Urinary bladder (tissue), 4 donors: Measurements from ENCODE around the gene ANGEL2. TPM values are rescaled to one million over a fixed set of nuclear protein-coding genes. Genes with fewer than 3 reads are reported as not detected.
"Not testable (repeated sequence)": the region's sequence is repeated elsewhere in the genome, so short reads cannot be mapped to it uniquely, and the experiment has no call there.

Experiments used
- DNase-seq: peaks from one replicate; pipeline ENCODE4 v3.0.0-alpha.2; 2015; ENCODE audit errors: extremely low spot score
- H3K27ac ChIP-seq: one replicate; pipeline ENCODE4 v1.5.1; 2013; ENCODE audit warnings: low read depth, mild to moderate bottlenecking, moderate library complexity
- H3K36me3 ChIP-seq: one replicate; pipeline ENCODE4 v1.6.1; 2013; ENCODE audit warnings: mild to moderate bottlenecking, moderate library complexity; ENCODE audit not compliant: insufficient read depth
- H3K4me1 ChIP-seq: one replicate; pipeline ENCODE4 v1.6.1; 2013; ENCODE audit warnings: mild to moderate bottlenecking, moderate library complexity; ENCODE audit not compliant: insufficient read depth
- H3K4me3 ChIP-seq: one replicate; pipeline ENCODE4 v1.5.1; 2013; ENCODE audit warnings: low read depth, low read length
- WGBS: extraction: QIAGEN DNeasy Blood & Tissue Kit; methylation state at CpG from one replicate; pipeline ENCODE4 v1.1.7; 2013; 5-methylcytosine and 5-hydroxymethylcytosine counted together
- polyA plus RNA-seq: library from polyadenylated mRNA; stranded (reverse); fragments of 200-250 nt; gene quantifications from one replicate; pipeline ENCODE4 v1.2.3, GENCODE V29; 2013
- total RNA-seq: library from RNA; depleted of rRNA; stranded (reverse); fragments of >200 nt; gene quantifications from one replicate; pipeline ENCODE4 v1.2.3, GENCODE V29; 2014
- donor health status: healthy with polysubstance abuse.
- donor health status: healthy.

Gene ANGEL2
- total and polyA plus RNA-seq, 2 donors = 18.6 to 104 TPM

GRCh38 chr1:213045321-213046226 is 29.9 kb upstream of the ANGEL2 start:
- H3K36me3 ChIP-seq, H3K27ac ChIP-seq, H3K4me1 ChIP-seq, H3K4me3 ChIP-seq: not testable (repeated sequence)
- WGBS = 43% methylated on average over 13 of the region's 13 CpGs
- DNase-seq = peak; percentile 68

- H3K27ac ChIP-seq = no peak overlapping the region
- DNase-seq = no peak
- no peaks in the 10 kb centered on the region for H3K4me1 ChIP-seq
- no peaks in the 10 kb centered on the region for H3K36me3 ChIP-seq
- no peak overlapping the region for H3K4me3 ChIP-seq
- 78% methylated on average over 1 of the region's 1 CpG for WGBS
Observed at GRCh38 chr1:213041443-213041842, 25.8 kb upstream of the ANGEL2 start.

- Histone ChIP-seq H3K4me3 (no peak overlapping the region), H3K4me1 (no peaks in the 10 kb centered on the region), H3K36me3 (no peaks in the 10 kb centered on the region), H3K27ac (no peak overlapping the region)
- WGBS = 79% methylated on average over 2 of the region's 2 CpGs
- DNase-seq = no peak
Observed at GRCh38 chr1:213035573-213035972, 19.9 kb upstream of the ANGEL2 start.

- no peak for DNase-seq
- Histone ChIP-seq H3K36me3 (no peaks in the 10 kb centered on the region), H3K4me1 (no peaks in the 10 kb centered on the region), H3K27ac (no peak overlapping the region), H3K4me3 (no peak overlapping the region)
- WGBS = 91% methylated on average over 1 of the region's 1 CpG
Observed at GRCh38 chr1:213034713-213035112, 19.0 kb upstream of the ANGEL2 start.

GRCh38 chr1:213032651-213033050 is 17.0 kb upstream of the ANGEL2 start:
- no peaks in the 10 kb centered on the region for H3K36me3 ChIP-seq
- no peak overlapping the region for H3K4me3 ChIP-seq
- no peak for DNase-seq
- H3K4me1 ChIP-seq = no peaks in the 10 kb centered on the region
- no peak overlapping the region for H3K27ac ChIP-seq

- H3K4me1 ChIP-seq, DNase-seq, H3K4me3 ChIP-seq, H3K27ac ChIP-seq, H3K36me3 ChIP-seq: not testable (repeated sequence)
- 83% methylated on average over 3 of the region's 3 CpGs for WGBS
Observed at GRCh38 chr1:213027024-213027423, 11.4 kb upstream of the ANGEL2 start.

GRCh38 chr1:213020016-213020415 is 4.3 kb upstream of the ANGEL2 start:
- Histone ChIP-seq H3K4me3 (no peak overlapping the region), H3K36me3 (no peaks in the 10 kb centered on the region), H3K4me1 (no peaks in the 10 kb centered on the region), H3K27ac (no peak overlapping the region)
- 97% methylated on average over 3 of the region's 3 CpGs for WGBS
- no peak for DNase-seq

- WGBS = 93% methylated on average over 4 of the region's 4 CpGs
- no peak for DNase-seq
- no peak overlapping the region for H3K4me3 ChIP-seq
- no peaks in the 10 kb centered on the region for H3K4me1 ChIP-seq
- no peak overlapping the region for H3K27ac ChIP-seq
- no peaks in the 10 kb centered on the region for H3K36me3 ChIP-seq
Observed at GRCh38 chr1:213019450-213019849, 3.8 kb upstream of the ANGEL2 start.

GRCh38 chr1:213017447-213018273 is 2.0 kb upstream of the ANGEL2 start:
- H3K36me3 ChIP-seq = no peaks in the 10 kb centered on the region
- no peaks in the 10 kb centered on the region for H3K4me1 ChIP-seq
- WGBS = 93% methylated on average over 9 of the region's 9 CpGs
- no peak for DNase-seq
- no peak overlapping the region for H3K4me3 ChIP-seq
- no peak overlapping the region for H3K27ac ChIP-seq

- no peak for DNase-seq
- peak overlapping the region; percentile 65 for H3K4me3 ChIP-seq
- 11% methylated on average over 7 of the region's 7 CpGs for WGBS
- no peaks in the 10 kb centered on the region for H3K4me1 ChIP-seq
- no peak overlapping the region for H3K27ac ChIP-seq
- H3K36me3 ChIP-seq = no peaks in the 10 kb centered on the region
Observed at GRCh38 chr1:213014642-213015041, 1.0 kb downstream of the ANGEL2 start.

GRCh38 chr1:213008564-213008963 is 7.1 kb downstream of the ANGEL2 start:
- 91% methylated on average over 2 of the region's 2 CpGs for WGBS
- DNase-seq = no peak

GRCh38 chr1:213003256-213003655 is 12.4 kb downstream of the ANGEL2 start:
- H3K36me3 ChIP-seq = peaks cover 11% of the 10 kb centered on the region
- 87% methylated on average over 3 of the region's 3 CpGs for WGBS
- H3K4me1 ChIP-seq = no peaks in the 10 kb centered on the region
- DNase-seq = no peak
- no peak overlapping the region for H3K27ac ChIP-seq
- H3K4me3 ChIP-seq = no peak overlapping the region

More at GRCh38 chr1:213008564-213008963, 7.1 kb downstream of the ANGEL2 start:
- H3K36me3 ChIP-seq = peaks cover 5% of the 10 kb centered on the region
- no peak overlapping the region for H3K27ac ChIP-seq
- H3K4me1 ChIP-seq = no peaks in the 10 kb centered on the region
- H3K4me3 ChIP-seq = no peak overlapping the region

GRCh38 chr1:212994926-212995325 is 20.7 kb downstream of the ANGEL2 start:
- H3K27ac ChIP-seq = no peak overlapping the region
- H3K4me1 ChIP-seq = no peaks in the 10 kb centered on the region
- DNase-seq = no peak
- H3K36me3 ChIP-seq = peaks cover 5% of the 10 kb centered on the region
- 84% methylated on average over 3 of the region's 3 CpGs for WGBS
- no peak overlapping the region for H3K4me3 ChIP-seq

GRCh38 chr1:212993960-212994359 is 21.7 kb downstream of the ANGEL2 start:
- DNase-seq, H3K4me1 ChIP-seq, H3K27ac ChIP-seq, H3K4me3 ChIP-seq, H3K36me3 ChIP-seq: not testable (repeated sequence)
- WGBS = 96% methylated on average over 8 of the region's 8 CpGs
